GM18519 (cell line): ENCODE measurements around the gene AGXT.

Experiments
- ATAC-seq: cut with Tn5 transposase; IDR thresholded peaks from one replicate; pipeline ENCODE4 v1.9.1; 2021; ENCODE audit warnings: mild to moderate bottlenecking, moderate library complexity; ENCODE audit not compliant: unreplicated experiment, low FRiP score

AGXT gene

DNA sequence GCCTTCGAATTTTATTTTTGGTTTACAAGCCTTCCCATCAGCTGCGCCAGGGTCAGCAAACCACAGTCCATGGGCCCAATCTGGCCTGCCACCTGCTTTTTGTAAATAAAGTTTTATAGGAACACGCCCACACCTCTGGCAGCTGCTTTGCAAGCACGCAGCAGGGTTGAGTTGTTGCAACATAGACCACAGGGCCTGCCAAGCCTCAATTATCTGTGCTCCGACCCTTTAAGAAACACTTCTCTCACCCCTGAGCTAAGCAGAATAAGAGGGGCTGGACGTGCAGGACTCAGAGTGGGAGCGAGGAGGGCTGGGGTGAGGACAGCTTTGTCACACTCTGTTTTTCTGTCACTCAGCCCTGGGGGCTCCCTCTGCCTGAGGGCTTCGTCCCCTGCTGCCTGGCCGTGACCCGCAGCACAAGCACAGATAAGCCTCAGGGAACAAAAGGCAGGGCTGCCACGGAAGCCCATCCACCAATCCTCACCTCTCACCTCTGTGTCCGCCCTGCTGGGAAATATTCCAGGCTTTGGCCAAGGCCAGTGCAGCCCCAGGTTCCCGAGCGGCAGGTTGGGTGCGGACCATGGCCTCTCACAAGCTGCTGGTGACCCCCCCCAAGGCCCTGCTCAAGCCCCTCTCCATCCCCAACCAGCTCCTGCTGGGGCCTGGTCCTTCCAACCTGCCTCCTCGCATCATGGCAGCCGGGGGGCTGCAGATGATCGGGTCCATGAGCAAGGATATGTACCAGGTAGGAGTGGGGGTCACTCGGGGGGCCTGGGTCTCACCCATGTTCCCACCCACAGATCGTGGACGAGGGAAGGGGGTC, at the start of gene AGXT:
TSS of gene AGXT (plus strand) at position 539 of the 823 bp plus-strand sequence. CDS start at position 581, 42 bp downstream.
- no peak for ATAC-seq

DNA sequence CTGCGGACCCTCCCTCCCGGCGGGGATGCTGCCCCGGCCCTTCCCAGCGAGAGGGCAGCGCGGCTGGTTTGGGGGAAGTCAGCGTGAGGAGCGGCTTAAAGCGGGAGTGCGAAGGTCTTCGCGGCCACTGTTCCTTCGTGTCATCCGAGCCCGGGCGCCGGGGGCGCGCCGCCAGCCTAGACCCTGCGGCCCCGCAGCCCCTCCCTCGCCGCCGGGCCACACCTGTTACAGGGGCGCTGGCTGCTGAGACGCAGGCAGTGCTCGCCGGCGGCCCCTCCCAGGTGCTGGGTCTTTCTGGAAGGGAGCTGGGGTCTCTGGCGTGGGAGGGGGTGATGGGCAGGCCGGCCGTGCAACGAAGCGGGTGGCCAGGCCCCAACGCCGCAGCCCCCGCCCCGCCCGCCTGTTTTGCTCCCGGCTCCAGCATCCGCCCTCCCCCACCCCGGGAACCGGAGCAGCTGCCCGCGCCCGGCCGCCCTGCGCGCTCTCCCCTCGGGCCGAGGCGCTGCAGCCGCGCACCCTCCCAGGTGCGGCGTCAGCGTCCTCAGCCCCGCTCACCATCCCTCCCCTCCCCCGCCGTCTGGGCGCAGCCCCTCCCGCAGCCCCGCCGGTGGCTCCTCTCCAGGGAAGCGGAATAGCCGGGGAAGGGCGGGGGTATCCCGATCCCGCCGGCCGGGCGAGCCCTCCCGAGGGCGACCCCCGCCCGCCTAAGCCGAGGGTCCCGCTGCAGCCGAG, 49.3 kb upstream of the AGXT start:
- ATAC-seq = no peak

- no peak for ATAC-seq
Measured at GRCh38 chr2:240819858-240820606, 48.6 kb upstream of the AGXT start, which contains the start of gene KIF1A. KIF1A (minus strand) TSS chr2:240820219; CDS start chr2:240797752, 22,467 bp downstream.

DNA sequence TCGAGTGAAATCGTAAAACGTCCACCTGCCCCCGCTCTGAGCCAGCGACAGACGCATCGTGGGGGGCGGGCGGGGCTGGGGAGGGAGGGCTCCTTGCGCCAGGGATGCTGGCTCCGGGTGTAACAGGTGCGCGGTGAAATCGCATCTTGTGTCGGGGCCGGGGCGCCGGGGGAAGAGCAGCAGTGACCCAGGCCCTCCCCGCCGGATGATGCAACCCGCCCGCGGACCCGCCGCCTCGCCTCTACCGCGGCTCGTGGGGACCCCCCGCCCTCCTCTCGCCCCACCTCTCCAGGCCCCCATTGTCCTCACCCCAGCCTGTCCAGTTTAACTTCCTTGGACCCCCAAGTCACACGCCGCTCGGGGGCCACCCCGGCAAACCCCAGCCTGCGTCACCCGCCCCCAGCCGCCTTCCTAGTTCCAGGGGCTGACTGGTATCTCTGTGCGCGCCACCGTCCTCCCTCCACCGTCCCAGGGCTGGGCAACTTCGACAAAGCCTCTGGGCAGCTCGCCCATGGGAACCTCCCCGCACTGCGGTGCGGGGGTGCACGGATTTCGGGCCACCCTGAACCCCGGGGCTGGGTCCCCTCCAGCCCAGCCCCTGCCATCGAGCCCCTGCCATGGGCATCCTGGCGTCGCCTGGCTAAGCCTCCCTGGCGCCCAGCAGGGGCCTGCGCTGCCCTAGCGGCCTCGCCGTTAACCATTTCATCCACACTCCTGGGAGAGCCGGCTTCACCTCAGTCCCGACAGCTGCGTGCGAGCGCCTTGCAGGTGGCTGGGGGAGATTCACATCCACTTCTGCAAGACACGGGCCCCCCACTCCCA, 47.8 kb upstream of the AGXT start:
- no peak for ATAC-seq

DNA sequence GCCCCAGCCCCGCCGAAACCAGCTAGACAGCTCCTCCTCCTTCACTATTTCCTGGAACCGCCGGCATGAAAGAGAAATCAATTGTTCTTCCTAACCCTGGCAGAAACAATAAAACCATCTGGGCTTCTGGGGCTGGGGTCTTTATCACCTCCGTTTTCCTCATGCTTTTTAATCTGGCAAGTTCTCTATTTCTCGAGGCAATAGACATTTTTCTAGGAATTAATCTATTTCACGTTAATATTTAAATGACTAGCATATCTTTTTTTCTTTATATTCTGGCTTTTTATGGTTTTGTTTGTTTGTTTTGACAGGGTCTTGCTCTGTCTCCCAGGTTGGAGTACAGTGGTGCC, 47.2 kb upstream of the AGXT start:
- ATAC-seq = no peak

DNA sequence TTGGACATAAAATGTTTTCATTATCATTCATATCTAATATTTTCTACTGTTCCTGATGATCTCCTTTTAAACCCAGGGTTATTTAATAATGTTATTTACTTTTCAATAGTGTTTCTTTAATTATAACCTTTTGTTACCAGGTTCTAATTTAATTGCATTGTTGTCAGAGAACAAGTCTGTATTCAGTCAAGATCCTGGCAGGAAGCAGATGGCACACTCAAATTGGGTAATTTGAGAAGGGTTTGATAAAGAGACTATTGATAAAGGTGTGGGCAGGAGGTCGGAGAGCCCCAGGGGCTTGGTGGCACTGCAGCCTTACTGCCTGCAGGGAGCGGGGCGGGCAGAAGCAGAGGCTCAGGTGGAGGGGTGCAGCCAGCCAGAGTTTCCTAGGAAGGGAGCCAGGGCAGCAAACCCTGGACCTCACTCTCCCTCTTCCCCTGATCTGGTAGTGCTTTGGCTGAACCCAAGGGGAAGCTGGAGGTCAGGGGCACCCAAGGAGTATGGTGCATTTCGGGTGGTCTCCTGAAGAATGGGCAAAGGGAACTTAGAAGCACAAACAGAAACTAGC, 46.3 kb upstream of the AGXT start:
- no peak for ATAC-seq

DNA sequence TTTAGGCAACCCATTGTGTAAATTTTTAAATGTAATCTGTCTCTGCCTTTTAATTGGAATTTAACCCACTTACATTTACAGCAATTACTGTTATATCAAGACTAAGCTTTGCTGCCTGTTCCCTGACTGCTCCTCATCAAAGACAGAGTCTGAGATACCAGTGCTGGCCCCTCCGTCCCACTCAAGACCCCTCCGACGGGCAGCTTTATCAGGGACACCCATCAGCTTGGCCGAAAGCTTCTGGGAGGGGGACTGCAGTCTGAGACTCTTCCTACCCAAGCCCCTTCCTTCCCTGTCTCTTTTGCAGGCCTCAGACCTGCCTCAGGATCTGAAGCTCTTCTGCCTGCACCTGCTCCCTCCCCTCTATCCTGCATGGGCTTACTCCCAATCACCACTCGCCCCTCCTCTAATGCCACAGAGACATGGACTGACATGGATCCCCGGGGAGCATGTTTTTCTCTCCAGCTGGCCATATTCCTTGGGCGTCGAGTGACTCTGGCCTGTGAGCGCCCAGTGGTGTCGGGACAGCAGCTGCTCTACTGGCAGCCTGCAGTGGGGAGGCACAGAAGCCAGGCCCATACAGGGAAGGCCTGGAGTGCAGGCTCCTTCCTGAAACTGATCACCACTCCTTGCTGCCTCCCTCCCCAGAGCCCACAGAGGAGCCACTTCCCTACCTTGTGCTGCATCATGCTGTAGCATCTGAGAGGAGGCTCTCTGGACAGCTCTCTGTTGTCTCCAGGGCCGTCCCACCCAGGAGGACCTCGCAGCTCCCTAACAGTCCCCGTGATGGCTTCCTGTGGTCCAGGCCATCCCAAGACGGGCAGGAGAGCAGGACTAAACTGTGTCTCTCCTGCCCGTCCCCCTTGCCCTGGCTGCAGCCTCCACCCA, 44.9 kb upstream of the AGXT start:
- ATAC-seq = no peak

- ATAC-seq = no peak
Measured at GRCh38 chr2:240825476-240825875, 43.1 kb upstream of the AGXT start.

GRCh38 chr2:240831594-240832204, 36.9 kb upstream of the AGXT start:
- no peak for ATAC-seq

DNA sequence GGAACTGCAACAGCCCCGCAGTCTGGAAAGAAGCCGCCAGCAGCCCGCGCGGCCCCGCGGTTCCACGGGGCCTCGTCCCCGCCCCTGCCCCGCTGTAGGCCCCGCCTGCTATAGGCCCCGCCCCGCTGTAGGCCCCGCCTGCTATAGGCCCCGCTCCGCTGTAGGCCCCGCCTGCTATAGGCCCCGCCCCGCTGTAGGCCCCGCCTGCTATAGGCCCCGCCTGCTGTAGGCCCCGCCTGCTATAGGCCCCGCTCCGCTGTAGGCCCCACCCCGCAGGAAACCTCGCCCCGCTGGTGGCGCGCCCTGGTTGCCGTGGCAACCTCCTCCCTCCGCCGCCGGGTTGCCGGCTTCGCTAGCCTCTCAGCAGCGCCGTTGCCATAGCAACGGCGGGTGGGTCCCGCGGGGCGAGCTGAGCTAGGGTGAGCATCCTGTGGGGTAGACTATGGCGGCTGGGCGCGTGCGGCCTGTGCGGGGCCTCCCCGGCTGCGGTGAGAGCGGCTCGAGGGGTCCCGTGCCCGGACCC, 36.4 kb upstream of the AGXT start:
- ATAC-seq = peak; percentile 79

- ATAC-seq = no peak
Measured at GRCh38 chr2:240832921-240833494, 35.6 kb upstream of the AGXT start.

GRCh38 chr2:240833724-240834285, 34.8 kb upstream of the AGXT start:
- no peak for ATAC-seq

DNA sequence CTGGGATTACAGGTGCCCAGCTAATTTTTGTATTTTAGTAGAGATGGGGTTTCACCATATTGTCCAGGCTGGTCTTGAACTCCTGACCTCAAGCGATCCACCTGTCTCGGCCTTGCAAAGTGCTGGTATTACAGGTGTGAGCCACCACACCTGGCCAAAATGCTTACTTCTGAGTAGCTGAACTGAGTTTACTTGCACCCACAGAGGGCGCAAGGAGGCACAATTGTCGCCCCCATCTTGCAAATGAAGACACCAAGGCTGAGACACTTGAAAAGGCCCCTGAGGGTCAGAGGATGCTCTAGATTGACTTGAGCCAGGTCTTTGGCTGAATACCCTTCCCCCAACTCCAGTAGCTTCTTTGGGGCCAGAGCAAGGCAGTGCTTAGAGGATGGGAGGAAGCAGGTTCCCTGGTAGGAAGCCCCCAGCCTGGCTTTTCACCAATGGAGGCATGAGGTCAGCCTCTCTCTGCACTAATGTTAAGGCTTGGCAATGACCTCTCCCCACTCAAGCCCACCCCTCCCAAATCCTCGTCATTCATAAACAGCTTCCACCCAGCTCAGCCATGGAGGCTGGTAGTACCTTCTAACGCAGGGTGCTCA, 34.1 kb upstream of the AGXT start:
- no peak for ATAC-seq

DNA sequence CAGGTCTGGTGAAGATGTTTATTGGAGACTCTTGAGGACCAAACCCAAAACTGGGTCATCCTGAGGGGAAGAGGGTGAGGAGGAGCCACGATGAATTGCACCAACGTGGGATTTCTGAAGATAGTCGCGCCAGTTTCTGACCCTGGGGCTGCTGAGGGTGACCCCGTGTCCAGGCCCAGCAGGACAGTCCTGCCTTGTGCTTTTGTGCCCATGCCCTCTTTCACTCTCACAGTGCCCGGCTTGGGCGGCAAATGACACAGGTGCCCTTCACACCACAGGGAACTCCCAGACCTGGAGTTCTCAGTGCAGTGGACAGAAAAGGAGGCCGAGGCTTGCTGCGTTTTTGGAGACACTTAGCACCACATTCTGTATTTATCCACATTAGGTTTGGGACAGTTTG, 33.1 kb upstream of the AGXT start:
- ATAC-seq = no peak

- ATAC-seq = no peak
Measured at GRCh38 chr2:240836781-240837467, 31.7 kb upstream of the AGXT start.

DNA sequence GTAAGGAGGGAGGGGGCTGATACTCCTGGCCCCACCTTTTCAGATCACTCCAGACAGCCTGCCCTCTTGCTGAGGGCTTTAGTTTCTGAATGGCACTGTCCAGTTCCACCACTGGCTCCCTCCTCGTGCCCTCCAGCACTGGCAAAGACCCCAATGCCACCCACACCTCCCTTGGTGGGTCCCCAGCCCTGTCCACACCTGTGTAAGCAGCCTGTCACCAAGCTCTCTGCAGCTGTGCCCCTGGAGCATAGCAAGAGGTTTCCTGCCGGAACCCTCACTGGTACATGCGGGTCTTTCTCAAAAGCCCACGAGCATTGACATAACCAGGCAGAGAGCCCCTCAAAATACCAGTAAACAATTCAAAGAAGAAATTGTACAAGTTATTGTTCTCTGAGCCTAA, 31.0 kb upstream of the AGXT start:
- ATAC-seq = no peak
